ENCODE data around the gene RNF152. TPM values are rescaled to one million over a fixed set of nuclear protein-coding genes. Genes with fewer than 3 reads are reported as not detected.
A peak's percentile ranks its signal among the peaks of the same experiment; 100 is the strongest.

The RNF152 gene
- total and polyA plus RNA-seq, 2 of the 13 experiments (the other 11 are each of a cell fraction or from before 2014, with no cell fraction given): 0.04 TPM; not detected in 1

- Histone ChIP-seq H3K4me3 (replicated peaks in 1 of 3; ENCODE audit: insufficient read depth in 1 of 3, low read depth in 2 of 3, low read length in 3 of 3) (no peak overlapping the region), H2AFZ (ENCODE audit: low read length) (no peak overlapping the region), H3K9me3 (ENCODE audit: low read length) (no peaks in the 10 kb centered on the region), H3K4me2 (ENCODE audit: low read depth, low read length) (no peak overlapping the region), H4K20me1 (ENCODE audit: insufficient read depth, low read length) (no peaks in the 10 kb centered on the region), H3K36me3 (replicated peaks in 1 of 2; ENCODE audit: control insufficient read depth in 1 of 2, insufficient read depth in 2 of 2, low read length in 2 of 2) (no peaks in the 10 kb centered on the region), H3K27ac (ENCODE audit: extremely low read length, insufficient read depth, low read length) (no peak overlapping the region), H3K79me2 (ENCODE audit: insufficient read depth, low read length) (no peaks in the 10 kb centered on the region), H3K4me1 (ENCODE audit: insufficient read depth, low read length) (no peaks in the 10 kb centered on the region), H3K9ac (ENCODE audit: insufficient read depth, low read depth, low read length) (no peak overlapping the region), H3K27me3 (ENCODE audit: control insufficient read depth in 1 of 2, insufficient read depth in 2 of 2, low read length in 2 of 2) (0 out of 5 replicates have a peak, but pooled peaks cover 0 to 4% of the 10 kb centered on the region in 2 experiments)
- no TSS peak for BruUV-seq (replicated peaks)
- no peak for TF ChIP-seq NR2C2 (CRISPR knock-in tag; IDR thresholded peaks at IDR 0.05; ENCODE audit: borderline replicate concordance)
- 0 out of 2 replicates have a peak, but pooled peaks have one; percentile 19 for TF ChIP-seq RAD21 (CRISPR knock-in tag; IDR thresholded peaks at IDR 0.05)
- TF ChIP-seq CTCF (CRISPR knock-in tag; IDR thresholded peaks at IDR 0.05): peak; percentile 83
- no peak for TF ChIP-seq IKZF1 (IDR thresholded peaks at IDR 0.05)
- no peak for TF ChIP-seq FOXJ3 (CRISPR knock-in tag; IDR thresholded peaks at IDR 0.05; ENCODE audit: borderline replicate concordance)
- TF ChIP-seq MAZ (IDR thresholded peaks at IDR 0.05; ENCODE audit: borderline replicate concordance, low read depth, low read length): 0 out of 2 replicates have a peak, but pooled peaks have one; percentile 6
- TF ChIP-seq MAZ (CRISPR knock-in tag; IDR thresholded peaks at IDR 0.05; ENCODE audit: low read depth): no peak
- TF ChIP-seq SMC3 (IDR thresholded peaks at IDR 0.05; ENCODE audit: low read length): peak; percentile 52; the same call in 1 of the 2 replicates
- peak; percentile 80 for TF ChIP-seq XRCC5 (optimal IDR thresholded peaks at IDR 0.05; ENCODE audit: low read length)
- TF ChIP-seq ZFP82 (CRISPR knock-in tag; IDR thresholded peaks at IDR 0.05; ENCODE audit: borderline replicate concordance): no peak
- peak; percentile 69 for TF ChIP-seq STAG1 (CRISPR knock-in tag; IDR thresholded peaks at IDR 0.05)
- TF ChIP-seq HMGA1 (CRISPR knock-in tag; conservative IDR thresholded peaks at IDR 0.05): no peak
- TF ChIP-seq NR2F2 (IDR thresholded peaks at IDR 0.05; ENCODE audit: borderline replicate concordance, low read depth): no peak
- peak; percentile 89 for ATAC-seq
- ChIA-PET POLR2A (no interaction called here), CTCF (ENCODE audit: low intra/inter-chr PET ratio, low total read pairs) (interaction anchor here (1.2 kb wide), 1 partner anchor 266 kb away, joined by 3 read pairs; no protein-coding TSS in a partner anchor)
- peak; percentile 57 for FAIRE-seq
- peak; percentile 35 for DNase-seq (ENCODE audit: low spot score)
- 17% methylated on average over 5 of the region's 5 CpGs for WGBS (ENCODE audit: low lambda C conversion rate)
- intact Hi-C loops (cut with micrococcal nuclease; ENCODE audit: unreplicated experiment) (loop anchor here (1.0 to 2.0 kb wide), 3 partner anchors 229 to 320 kb away; no protein-coding TSS in a partner anchor), in situ Hi-C loops (cut with HindIII; ENCODE audit: extremely low pct_ligation_motif_present, low pct_unique_long_range_greater_than_20kb) (no loop called here)
Observed at GRCh38 chr18:61901323-61901986, 8.6 kb upstream of the RNF152 start.
